Measurements from ENCODE around the gene KRT85. TPM values are rescaled to one million over a fixed set of nuclear protein-coding genes. Genes with fewer than 3 reads are reported as not detected.

The KRT85 gene
- total RNA-seq, 1 donor from 2014 or later: not detected

- no peak overlapping the region for H3K27ac Mint-ChIP-seq
- ChIA-PET POLR2A (no interaction called here), CTCF (no interaction called here)
- H3K27me3 Mint-ChIP-seq: peaks cover 6% of the 10 kb centered on the region
- no peak for ATAC-seq (ENCODE audit: low read depth)
- no peaks in the 10 kb centered on the region for H3K36me3 Mint-ChIP-seq (ENCODE audit: low read depth)
- TF ChIP-seq CTCF (IDR thresholded peaks at IDR 0.05): no peak
- no peak for DNase-seq
- peaks cover 32% of the 10 kb centered on the region for H3K4me1 Mint-ChIP-seq
- no peaks in the 10 kb centered on the region for H3K9me3 Mint-ChIP-seq
- intact Hi-C loops (cut with micrococcal nuclease): no loop called here
- no peak overlapping the region for H3K4me3 Mint-ChIP-seq
These were observed 12.1 kb downstream of the KRT85 start for GRCh38 chr12:52355176-52355575.

- H3K27ac Mint-ChIP-seq: no peak overlapping the region
- DNase-seq: no peak
- H3K4me3 Mint-ChIP-seq: no peak overlapping the region
- intact Hi-C loops (cut with micrococcal nuclease): no loop called here
- no peak for TF ChIP-seq CTCF (IDR thresholded peaks at IDR 0.05)
- no peaks in the 10 kb centered on the region for H3K9me3 Mint-ChIP-seq
- POLR2A ChIA-PET: no interaction called here
- peaks cover 2% of the 10 kb centered on the region for H3K27me3 Mint-ChIP-seq
- H3K4me1 Mint-ChIP-seq: peaks cover 25% of the 10 kb centered on the region
- H3K36me3 Mint-ChIP-seq (ENCODE audit: low read depth): no peaks in the 10 kb centered on the region
- no peak for ATAC-seq (ENCODE audit: low read depth)
- CTCF ChIA-PET: no interaction called here
These were observed 13.1 kb downstream of the KRT85 start for GRCh38 chr12:52354200-52354599.

- intact Hi-C loops (cut with micrococcal nuclease): no loop called here
- ChIA-PET CTCF (no interaction called here), POLR2A (no interaction called here)
- no peak for TF ChIP-seq CTCF (IDR thresholded peaks at IDR 0.05)
- H3K4me3 Mint-ChIP-seq: no peak overlapping the region
- no peaks in the 10 kb centered on the region for H3K9me3 Mint-ChIP-seq
- H3K36me3 Mint-ChIP-seq (ENCODE audit: low read depth): no peaks in the 10 kb centered on the region
- peaks cover 2% of the 10 kb centered on the region for H3K27me3 Mint-ChIP-seq
- ATAC-seq (ENCODE audit: low read depth) (no peak), DNase-seq (no peak)
- H3K4me1 Mint-ChIP-seq: peaks cover 21% of the 10 kb centered on the region
- H3K27ac Mint-ChIP-seq: no peak overlapping the region
These were observed 13.5 kb downstream of the KRT85 start for GRCh38 chr12:52353766-52354165.

GRCh38 chr12:52352951-52353350 is 14.3 kb downstream of the KRT85 start:
- no peak overlapping the region for H3K4me3 Mint-ChIP-seq
- ChIA-PET POLR2A (no interaction called here), CTCF (no interaction called here)
- peaks cover 2% of the 10 kb centered on the region for H3K27me3 Mint-ChIP-seq
- no peak for TF ChIP-seq CTCF (IDR thresholded peaks at IDR 0.05)
- H3K4me1 Mint-ChIP-seq: peaks cover 13% of the 10 kb centered on the region
- no peaks in the 10 kb centered on the region for H3K9me3 Mint-ChIP-seq
- ATAC-seq (ENCODE audit: low read depth): no peak
- intact Hi-C loops (cut with micrococcal nuclease): no loop called here
- H3K36me3 Mint-ChIP-seq (ENCODE audit: low read depth): no peaks in the 10 kb centered on the region
- DNase-seq: no peak
- no peak overlapping the region for H3K27ac Mint-ChIP-seq

GRCh38 chr12:52351196-52352059 is 15.9 kb downstream of the KRT85 start:
- ChIA-PET POLR2A (interaction anchor here (0.7 kb wide), 1 partner anchor 1277 kb away, joined by 3 read pairs; no protein-coding TSS in a partner anchor), CTCF (interaction anchor here (1.8 kb wide), 1 partner anchor 24 kb away, joined by 5 read pairs; no protein-coding TSS in a partner anchor)
- Mint-ChIP-seq H3K36me3 (ENCODE audit: low read depth) (no peaks in the 10 kb centered on the region), H3K9me3 (no peaks in the 10 kb centered on the region), H3K4me3 (no peak overlapping the region), H3K4me1 (peaks cover 7% of the 10 kb centered on the region), H3K27ac (no peak overlapping the region), H3K27me3 (peaks cover 2% of the 10 kb centered on the region)
- intact Hi-C loops (cut with micrococcal nuclease): no loop called here
- no peak for ATAC-seq (ENCODE audit: low read depth)
- DNase-seq: no peak
- TF ChIP-seq CTCF (IDR thresholded peaks at IDR 0.05): no peak

All from activated B cell treated with CpG ODN at 0.5 μM for 24 hours (primary cell).